Stimulated activated CD8-positive, alpha-beta memory T cell treated with anti-CD3 and anti-CD28 coated beads, Interleukin-15, amount 100 ng/mL, for 24 hours (primary cell): Measurements from ENCODE around the gene ZNF692.

Experiments used
- DNase-seq: peaks from one replicate; pipeline ENCODE4 v3.0.0-alpha.2; 2020; ENCODE audit warnings: low read depth

Gene ZNF692

DNA sequence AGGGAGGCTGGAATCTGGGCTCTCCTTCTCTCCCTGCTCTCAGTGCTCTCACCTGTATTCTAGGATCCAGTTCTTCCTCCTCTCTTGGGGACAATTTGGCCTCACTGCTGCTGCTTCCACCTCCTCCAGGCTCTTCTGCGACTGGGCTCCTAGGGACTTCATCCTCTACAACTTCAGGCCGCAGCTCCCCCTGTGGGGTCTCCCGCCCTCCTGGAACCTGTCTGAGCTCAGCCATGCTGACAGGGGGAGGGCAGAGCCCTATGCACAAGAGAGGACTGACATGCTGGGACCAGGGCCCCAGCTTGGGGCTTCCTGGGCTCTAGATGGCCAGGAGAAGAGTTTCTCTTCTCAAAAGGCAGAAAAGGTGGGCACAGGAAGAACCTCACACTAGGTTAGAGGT is 34.2 kb downstream of the ZNF692 start:
- DNase-seq: no peak

GRCh38 chr1:248824301-248824700 is 34.6 kb downstream of the ZNF692 start:
- DNase-seq: no peak

- DNase-seq: no peak
Observed at GRCh38 chr1:248823517-248824001, 35.3 kb downstream of the ZNF692 start.

DNA sequence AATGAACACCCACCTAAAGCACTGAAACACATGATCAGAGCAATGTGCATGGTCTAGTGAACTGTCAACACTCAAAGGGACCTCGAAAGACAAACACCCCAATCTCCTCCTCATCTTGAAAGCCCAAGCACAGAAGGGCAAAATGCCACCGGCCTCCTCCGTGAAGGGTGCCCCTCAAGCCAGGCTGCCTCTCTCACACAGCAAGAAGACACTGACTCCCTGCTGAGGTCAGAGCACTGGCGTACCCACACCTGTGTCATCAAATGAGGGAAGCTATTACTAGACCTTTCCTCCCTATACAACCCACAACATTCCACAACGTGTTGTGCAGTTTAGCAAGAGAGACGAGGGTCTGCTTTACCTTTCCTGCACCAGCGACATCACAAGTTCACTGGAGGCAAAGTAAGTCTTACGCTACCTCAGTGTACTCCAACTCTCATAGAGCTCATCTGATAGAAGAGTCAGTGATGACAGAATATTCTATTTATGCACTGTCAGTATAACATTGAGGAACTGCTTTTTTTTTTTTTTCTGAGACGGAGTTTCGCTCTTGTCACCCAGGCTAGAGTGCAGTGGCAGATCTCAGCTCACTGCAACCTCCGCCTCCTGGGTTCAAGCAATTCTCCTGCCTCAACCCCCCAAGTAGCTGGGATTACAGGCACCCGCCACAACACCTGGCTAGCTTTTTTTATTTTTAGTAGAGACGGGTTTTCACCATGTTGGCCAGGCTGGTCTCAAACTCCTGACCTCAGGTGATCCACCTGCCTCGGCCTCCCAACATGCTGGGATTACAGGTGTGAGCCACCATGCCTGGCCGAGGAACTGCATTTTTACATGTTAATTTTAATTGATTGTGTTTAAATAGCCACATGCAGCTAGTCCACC is 36.5 kb downstream of the ZNF692 start:
- DNase-seq: no peak

DNA sequence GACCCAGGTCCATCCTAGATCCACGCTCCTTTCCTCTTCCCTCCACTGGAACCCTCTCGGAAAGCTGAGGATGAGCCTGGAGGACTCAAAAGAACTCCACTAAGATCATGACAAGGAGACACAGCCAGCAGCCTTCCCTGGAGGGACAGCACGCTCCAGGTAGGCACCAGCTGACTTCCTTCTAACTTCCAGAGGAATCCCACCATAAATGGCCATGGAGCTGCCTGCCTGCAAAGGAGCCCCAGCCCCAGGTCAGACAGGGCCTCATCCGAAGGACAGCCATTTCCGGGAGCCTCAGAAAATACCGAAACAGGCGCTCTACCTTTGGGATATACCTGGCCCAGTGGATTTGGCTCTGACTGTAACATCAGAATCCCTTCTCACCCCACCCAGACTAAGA is 37.2 kb downstream of the ZNF692 start:
- no peak for DNase-seq

DNA sequence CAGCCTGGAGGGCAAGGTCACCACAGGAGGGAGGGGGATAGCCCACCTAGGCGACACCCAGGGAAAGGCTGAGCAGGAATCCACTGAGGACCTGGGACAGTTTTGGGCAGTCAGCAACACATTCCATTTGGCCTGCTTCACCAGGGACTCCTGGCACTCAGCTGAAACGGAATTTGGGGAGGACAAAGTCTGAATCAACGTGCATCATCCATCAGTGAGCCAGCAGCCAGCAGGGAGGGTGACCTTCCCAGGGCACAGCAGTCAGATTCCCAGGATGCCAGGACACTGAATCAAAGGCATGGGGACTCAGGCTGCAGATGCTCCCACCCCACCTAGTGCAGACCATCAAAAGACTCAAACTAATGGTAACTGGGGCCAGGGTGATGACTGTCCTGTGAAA is 37.8 kb downstream of the ZNF692 start:
- DNase-seq: no peak

GRCh38 chr1:248820041-248820585 is 38.8 kb downstream of the ZNF692 start:
- no peak for DNase-seq

DNA sequence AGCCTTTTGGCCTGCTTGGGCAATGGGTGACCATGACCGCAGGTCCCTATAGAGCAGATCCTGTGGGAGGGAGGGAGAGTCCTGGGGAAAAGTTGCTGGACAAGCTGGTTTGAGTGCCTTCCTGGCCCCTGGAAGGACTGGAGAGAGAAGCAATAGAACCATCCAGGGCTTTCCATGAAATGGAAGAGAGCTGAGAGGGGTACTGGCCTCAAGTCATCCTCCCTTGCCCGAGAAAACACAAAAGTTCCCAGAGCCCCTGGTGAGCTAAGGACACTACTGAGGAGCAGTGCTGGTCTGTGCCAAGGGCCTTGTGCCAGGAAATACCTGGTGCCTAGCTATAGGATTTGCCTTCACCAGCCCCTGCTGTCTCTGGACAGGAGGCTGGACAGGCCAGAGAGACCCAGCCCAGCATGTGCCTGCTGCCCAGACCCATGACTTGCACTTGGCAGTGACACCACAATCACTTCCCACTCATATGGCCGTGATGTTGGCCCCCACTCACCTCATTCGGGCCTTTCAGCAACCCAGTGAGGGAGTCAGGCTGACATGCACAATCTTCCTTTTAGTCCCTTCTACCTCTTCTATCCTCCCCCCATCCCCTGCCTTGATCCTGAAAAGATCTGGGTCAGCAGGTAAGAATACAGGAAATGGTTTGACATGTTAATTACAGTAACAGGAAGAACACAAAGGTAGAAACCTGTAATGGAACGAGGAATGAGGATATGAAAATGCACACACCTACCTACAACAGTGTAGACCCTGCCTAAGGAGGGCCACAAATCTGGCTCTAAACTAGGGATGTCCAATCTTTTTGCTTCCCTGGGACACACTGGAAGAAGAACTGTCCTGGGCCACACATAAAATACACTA is 40.1 kb downstream of the ZNF692 start:
- DNase-seq: no peak

GRCh38 chr1:248817065-248817464 is 41.8 kb downstream of the ZNF692 start:
- DNase-seq: no peak

- no peak for DNase-seq
Observed at GRCh38 chr1:248816042-248816851, 42.6 kb downstream of the ZNF692 start.

- DNase-seq: no peak
Observed at GRCh38 chr1:248815407-248816034, 43.4 kb downstream of the ZNF692 start.

GRCh38 chr1:248814351-248814750 is 44.5 kb downstream of the ZNF692 start:
- DNase-seq: no peak

GRCh38 chr1:248813546-248813945 is 45.3 kb downstream of the ZNF692 start:
- DNase-seq: no peak

DNA sequence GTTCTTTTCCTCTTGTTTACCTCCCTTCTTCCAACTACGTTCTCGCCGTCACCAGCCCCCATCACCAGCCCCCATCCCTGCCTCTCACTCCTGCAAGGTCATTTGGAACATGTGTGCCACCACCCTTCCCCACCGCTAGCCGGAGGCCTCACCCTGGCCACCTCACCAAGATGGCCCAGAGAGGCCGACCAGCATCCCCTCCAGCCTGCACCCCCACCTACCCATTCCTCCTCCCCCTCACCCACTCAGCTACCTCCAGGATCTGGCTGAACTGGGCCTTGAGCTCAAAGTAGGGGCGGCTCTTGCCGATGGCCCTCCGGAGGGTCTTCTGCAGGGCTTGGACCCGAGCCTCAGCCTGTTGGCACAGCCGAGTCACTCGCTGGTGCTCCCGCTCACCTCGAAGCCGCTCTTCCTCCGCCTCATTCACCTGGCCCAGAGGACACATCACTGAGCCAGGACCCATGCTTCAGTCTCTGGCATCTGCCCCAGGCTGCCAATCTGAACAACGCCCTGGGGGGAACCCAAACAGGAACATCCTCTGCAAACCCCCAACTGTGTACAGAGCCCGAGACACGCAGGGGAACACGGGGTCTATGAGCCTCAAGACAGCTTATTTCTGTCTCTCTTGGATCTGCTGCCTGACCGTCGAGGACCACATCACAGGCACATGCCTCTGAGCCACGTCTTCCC is 46.0 kb downstream of the ZNF692 start:
- no peak for DNase-seq

DNA sequence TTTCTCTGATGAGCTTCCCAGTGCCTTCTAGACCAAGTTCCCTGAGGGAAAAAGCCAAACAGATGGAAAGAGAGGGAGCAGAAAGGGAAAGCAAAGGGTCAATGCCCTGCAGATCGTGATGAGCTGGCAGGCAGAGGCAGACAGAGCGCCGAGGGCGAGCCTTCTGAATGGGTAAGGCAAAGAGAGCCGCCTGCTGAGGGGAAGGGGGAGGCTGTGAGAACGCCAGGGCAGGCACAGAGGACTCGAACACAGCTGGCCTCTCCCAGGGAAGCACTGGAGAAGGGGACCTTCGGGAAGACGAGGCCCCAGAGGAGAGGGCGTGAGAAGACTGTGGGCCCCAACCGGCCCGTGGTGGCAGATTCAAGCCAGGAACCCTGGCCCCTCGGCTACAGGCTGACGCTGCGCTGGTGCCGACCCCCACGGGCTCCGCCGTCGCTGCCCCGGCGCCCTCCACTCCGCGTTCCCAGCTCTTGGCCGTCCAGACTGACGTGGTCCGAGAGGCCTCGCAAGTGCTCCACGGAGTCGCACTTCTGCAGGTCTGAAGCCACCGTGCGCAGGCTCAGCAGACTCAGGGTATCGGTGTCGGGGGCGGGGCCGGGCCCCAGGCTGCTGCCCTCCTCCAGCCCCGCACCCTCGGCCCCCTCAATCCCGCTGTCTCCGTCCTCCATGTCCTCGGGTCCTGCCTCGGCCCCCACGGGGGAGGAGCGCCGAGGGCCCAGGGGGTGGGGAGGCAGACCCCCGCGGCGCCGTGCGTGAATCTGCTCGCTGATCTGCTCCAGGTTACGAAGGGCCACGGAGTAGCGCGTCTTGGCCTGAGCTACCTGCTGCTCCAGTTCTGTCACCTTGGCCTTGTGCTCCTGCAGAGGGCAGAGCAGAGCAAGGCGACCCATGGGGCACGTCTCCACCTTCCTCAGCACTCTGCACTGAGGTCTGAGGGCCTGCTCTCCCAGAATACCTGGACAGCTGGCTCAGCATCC is 47.1 kb downstream of the ZNF692 start:
- DNase-seq: no peak

DNA sequence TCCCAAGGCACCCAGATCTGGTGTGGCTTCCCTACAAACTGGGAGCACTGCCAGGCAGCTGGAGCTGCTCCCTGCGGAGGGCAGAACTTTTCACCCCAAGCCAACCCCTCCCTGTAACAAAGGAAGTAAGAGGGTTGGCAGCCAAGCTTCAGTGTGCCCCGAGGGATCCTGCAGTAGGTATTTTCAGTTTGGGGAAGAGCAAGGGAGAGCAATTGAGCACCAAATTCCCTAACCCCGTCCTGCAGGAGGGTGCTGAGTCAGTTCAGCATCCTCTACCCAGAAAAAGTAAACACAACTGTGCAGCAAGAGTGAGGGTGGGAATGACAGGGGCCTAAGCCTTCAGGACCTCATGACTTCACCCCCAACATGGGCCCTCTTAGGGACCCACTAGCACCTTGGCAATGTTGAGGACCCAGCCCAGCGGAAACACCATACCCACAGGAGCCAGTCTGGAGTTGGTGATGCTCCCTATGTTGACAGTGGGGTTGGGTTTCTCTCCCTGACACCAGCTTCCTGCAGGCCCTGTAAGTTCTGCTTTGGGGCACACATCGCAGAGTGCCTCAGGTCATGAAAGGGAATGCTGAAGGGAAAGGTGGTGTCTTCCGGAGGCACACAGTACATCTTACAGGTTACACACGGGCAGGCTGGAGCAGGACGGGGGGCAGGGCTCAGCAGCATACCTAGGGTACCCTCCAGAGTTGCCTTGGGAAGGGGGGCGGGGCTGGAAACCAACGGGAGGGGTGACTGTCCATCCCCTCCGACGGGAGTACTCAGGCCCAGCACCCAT is 48.0 kb downstream of the ZNF692 start:
- DNase-seq: no peak

GRCh38 chr1:248810000-248810726 is 48.7 kb downstream of the ZNF692 start:
- DNase-seq: no peak

- DNase-seq: no peak
Observed at GRCh38 chr1:248808876-248809275, 50.0 kb downstream of the ZNF692 start.
